DOHH2 (cell line): ENCODE measurements around the gene TWIST1.

ENCODE experiments used
- H3F3A ChIP-seq: fragments of 200-600 bp; sonication (generic), shearing (Covaris generic); 2 replicates; pipeline ENCODE4 v1.6.0; 2016; ENCODE audit warnings: antibody characterized with exemption, mild to moderate bottlenecking; ENCODE audit not compliant: control insufficient read depth, insufficient read depth
- H3K27ac ChIP-seq: fragments of 200-600 bp; sonication (generic); 2 replicates; pipeline ENCODE4 v1.5.1; 2014; ENCODE audit warnings: low read depth, mild to moderate bottlenecking, low read length, moderate library complexity
- H3K27me3 ChIP-seq: fragments of 200-600 bp; sonication (generic); 2 replicates; pipeline ENCODE4 v1.6.1; 2014; ENCODE audit warnings: mild to moderate bottlenecking, low read length, mixed read lengths; ENCODE audit not compliant: control insufficient read depth
- H3K36me3 ChIP-seq: fragments of 200-600 bp; sonication (generic); 2 replicates; pipeline ENCODE4 v1.6.1; 2014; ENCODE audit warnings: mild to moderate bottlenecking, low read length, moderate library complexity, mixed read lengths; ENCODE audit not compliant: control insufficient read depth
- H3K4me1 ChIP-seq: fragments of 200-600 bp; sonication (generic); 2 replicates; pipeline ENCODE4 v1.6.1; 2014; ENCODE audit warnings: mild to moderate bottlenecking, low read length, mixed read lengths; ENCODE audit not compliant: control insufficient read depth
- H3K4me2 ChIP-seq: fragments of 200-600 bp; sonication (generic); 2 replicates; pipeline ENCODE4 v1.6.0; 2014; ENCODE audit warnings: mild to moderate bottlenecking, low read length, moderate library complexity
- H3K4me3 ChIP-seq: fragments of 200-600 bp; sonication (generic); 2 replicates; pipeline ENCODE4 v1.5.1; 2014; ENCODE audit warnings: mild to moderate bottlenecking, low read length, mixed read lengths
- H3K79me2 ChIP-seq: fragments of 200-600 bp; sonication (generic); 2 replicates; pipeline ENCODE4 v1.6.1; 2014; ENCODE audit warnings: mild to moderate bottlenecking, low read length, mixed read lengths; ENCODE audit not compliant: control insufficient read depth
- H3K9me2 ChIP-seq: fragments of 200-600 bp; sonication (generic); replicated peaks from 2 replicates; pipeline ENCODE4 v1.6.1; 2014; ENCODE audit warnings: mild to moderate bottlenecking, low read length, mixed read lengths; ENCODE audit not compliant: control insufficient read depth
- H3K9me3 ChIP-seq: fragments of 200-600 bp; sonication (generic); 2 replicates; pipeline ENCODE4 v1.6.1; 2014; ENCODE audit warnings: antibody characterized with exemption, low read length, mixed read lengths; ENCODE audit not compliant: control insufficient read depth, insufficient read depth
- H4K20me1 ChIP-seq: fragments of 200-600 bp; sonication (generic); 2 replicates; pipeline ENCODE4 v1.6.0; 2014; ENCODE audit warnings: low read depth, mild to moderate bottlenecking, antibody characterized with exemption, low read length, moderate library complexity; ENCODE audit not compliant: control insufficient read depth, insufficient read depth
- EZH2phosphoT487 ChIP-seq: fragments of 200-600 bp; sonication (generic); IDR thresholded peaks from 2 replicates; pipeline ENCODE4 v1.6.1; 2017; ENCODE audit warnings: borderline replicate concordance, mild to moderate bottlenecking, antibody characterized with exemption, low read length, moderate library complexity, mixed read lengths
- TF ChIP-seq, protein P1 (sequence below): fragments of 200-600 bp; sonication (generic); IDR thresholded peaks from one replicate; pipeline ENCODE4 v1.5.1; 2014; ENCODE audit warnings: antibody characterized with exemption, mild to moderate bottlenecking, low read depth, low read length; ENCODE audit not compliant: poor library complexity, severe bottlenecking

TWIST1 gene

DNA sequence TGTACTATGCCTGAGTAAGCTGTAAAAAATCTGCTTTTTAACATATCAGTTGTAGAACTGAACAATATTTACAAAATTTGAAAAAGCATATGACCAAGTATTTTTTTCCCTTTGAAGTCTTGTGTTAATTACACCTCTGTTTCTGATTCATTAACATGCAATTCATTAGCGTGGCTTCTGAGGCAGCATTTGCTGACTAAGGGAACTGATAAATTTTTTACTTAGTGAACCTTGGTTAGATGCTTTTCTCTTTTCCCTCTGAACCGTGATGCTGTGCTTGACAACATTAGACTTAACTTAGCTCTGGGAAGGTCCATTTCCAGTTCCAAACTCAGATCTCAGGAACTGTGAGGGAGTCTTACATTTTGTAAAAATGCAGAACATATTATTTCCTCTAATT lies 28.1 kb downstream of the TWIST1 start:
- no peaks in the 10 kb centered on the region for H3K9me3 ChIP-seq
- no peaks in the 10 kb centered on the region for H3K9me2 ChIP-seq
- H3K36me3 ChIP-seq = no peaks in the 10 kb centered on the region
- no peaks in the 10 kb centered on the region for H3K79me2 ChIP-seq
- H3F3A ChIP-seq = no peaks in the 10 kb centered on the region
- H3K4me2 ChIP-seq = no peak overlapping the region
- no peaks in the 10 kb centered on the region for H3K4me1 ChIP-seq
- no peaks in the 10 kb centered on the region for H4K20me1 ChIP-seq
- no peak for TF ChIP-seq EZH2phosphoT487
- TF ChIP-seq, protein P1, sequence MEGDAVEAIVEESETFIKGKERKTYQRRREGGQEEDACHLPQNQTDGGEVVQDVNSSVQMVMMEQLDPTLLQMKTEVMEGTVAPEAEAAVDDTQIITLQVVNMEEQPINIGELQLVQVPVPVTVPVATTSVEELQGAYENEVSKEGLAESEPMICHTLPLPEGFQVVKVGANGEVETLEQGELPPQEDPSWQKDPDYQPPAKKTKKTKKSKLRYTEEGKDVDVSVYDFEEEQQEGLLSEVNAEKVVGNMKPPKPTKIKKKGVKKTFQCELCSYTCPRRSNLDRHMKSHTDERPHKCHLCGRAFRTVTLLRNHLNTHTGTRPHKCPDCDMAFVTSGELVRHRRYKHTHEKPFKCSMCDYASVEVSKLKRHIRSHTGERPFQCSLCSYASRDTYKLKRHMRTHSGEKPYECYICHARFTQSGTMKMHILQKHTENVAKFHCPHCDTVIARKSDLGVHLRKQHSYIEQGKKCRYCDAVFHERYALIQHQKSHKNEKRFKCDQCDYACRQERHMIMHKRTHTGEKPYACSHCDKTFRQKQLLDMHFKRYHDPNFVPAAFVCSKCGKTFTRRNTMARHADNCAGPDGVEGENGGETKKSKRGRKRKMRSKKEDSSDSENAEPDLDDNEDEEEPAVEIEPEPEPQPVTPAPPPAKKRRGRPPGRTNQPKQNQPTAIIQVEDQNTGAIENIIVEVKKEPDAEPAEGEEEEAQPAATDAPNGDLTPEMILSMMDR = no peak
- H3K27me3 ChIP-seq = no peaks in the 10 kb centered on the region
- H3K4me3 ChIP-seq = no peak overlapping the region
- H3K27ac ChIP-seq = no peak overlapping the region

DNA sequence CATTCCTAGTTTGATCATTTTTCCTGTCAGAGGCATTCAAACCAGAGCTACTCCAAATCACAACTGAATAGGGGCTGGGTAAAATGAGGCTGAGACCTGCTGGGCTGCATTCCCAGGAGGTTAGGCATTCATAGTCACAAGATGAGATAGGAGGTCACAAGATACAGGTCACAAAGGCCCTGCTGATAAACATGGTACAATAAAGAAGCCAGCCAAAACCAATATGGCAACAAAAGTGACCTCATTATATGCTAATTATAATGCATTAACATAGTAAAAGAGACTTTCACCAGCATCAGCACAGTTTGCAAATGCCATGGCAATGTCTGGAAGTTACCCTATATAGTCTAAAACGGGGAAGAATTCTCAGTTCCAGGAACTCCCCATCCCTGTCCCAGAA lies 37.3 kb downstream of the TWIST1 start:
- no peaks in the 10 kb centered on the region for H3K9me2 ChIP-seq
- H3F3A ChIP-seq = no peaks in the 10 kb centered on the region
- peaks cover 5% of the 10 kb centered on the region for H3K4me1 ChIP-seq
- H3K4me3 ChIP-seq = no peak overlapping the region
- H3K4me2 ChIP-seq = no peak overlapping the region
- no peaks in the 10 kb centered on the region for H3K9me3 ChIP-seq
- H3K36me3 ChIP-seq = no peaks in the 10 kb centered on the region
- H3K27ac ChIP-seq = no peak overlapping the region
- H4K20me1 ChIP-seq = no peaks in the 10 kb centered on the region
- H3K79me2 ChIP-seq = no peaks in the 10 kb centered on the region
- TF ChIP-seq, protein P1 = no peak
- H3K27me3 ChIP-seq = peaks cover 3% of the 10 kb centered on the region; the same call in 1 of the 2 replicates

DNA sequence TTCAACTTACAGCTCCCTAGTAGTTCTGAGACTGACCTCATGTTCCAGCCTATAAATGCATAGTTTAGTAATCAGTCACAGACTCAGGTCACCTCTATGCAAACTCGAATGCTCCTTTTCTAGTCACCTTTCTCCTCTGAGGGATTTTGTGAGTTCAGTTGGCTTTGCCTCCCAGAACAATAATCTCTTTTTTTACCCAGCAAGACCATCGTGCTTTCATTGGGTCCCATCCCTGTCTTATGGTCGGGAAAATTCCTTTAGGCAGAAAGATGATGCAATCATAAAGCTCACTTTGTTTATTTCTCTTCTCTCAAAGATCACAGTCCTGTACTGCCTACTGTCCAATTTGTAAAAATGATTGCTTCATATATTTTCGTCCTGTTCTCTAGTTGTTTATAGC lies 38.4 kb downstream of the TWIST1 start:
- Histone ChIP-seq H3K4me1 (peaks cover 5% of the 10 kb centered on the region), H3K9me2 (no peaks in the 10 kb centered on the region), H3K79me2 (no peaks in the 10 kb centered on the region), H3F3A (no peaks in the 10 kb centered on the region), H3K4me2 (no peak overlapping the region), H3K4me3 (no peak overlapping the region), H3K27me3 (peaks cover 3% of the 10 kb centered on the region; the same call in 1 of the 2 replicates), H4K20me1 (no peaks in the 10 kb centered on the region), H3K27ac (no peak overlapping the region), H3K36me3 (no peaks in the 10 kb centered on the region), H3K9me3 (no peaks in the 10 kb centered on the region)
- TF ChIP-seq, protein P1 = no peak
- no peak for TF ChIP-seq EZH2phosphoT487

DNA sequence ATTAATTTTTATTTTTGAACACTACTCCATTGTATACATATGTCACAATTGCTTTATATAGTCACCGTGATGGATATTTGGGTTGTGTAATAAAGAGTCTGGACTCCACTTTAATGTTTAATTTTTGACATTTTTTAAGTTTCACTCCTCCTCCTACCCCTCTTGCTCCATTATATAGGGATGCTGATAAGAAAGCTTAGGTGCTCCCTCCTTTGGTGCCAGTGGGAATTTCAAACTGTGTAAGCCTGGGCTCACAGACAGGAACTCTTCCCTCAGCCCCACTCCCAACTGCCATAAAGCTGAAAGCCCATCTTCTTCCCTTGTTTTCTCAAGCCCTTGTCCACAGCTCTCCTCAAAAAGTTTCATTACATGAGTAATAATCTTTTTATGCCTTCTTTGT lies 47.6 kb downstream of the TWIST1 start:
- no peak overlapping the region for H3K27ac ChIP-seq
- no peaks in the 10 kb centered on the region for H3F3A ChIP-seq
- no peaks in the 10 kb centered on the region for H4K20me1 ChIP-seq
- H3K36me3 ChIP-seq = no peaks in the 10 kb centered on the region
- no peaks in the 10 kb centered on the region; the same call in 1 of the 2 replicates for H3K9me3 ChIP-seq
- H3K27me3 ChIP-seq = no peaks in the 10 kb centered on the region
- H3K4me1 ChIP-seq = no peaks in the 10 kb centered on the region
- H3K79me2 ChIP-seq = no peaks in the 10 kb centered on the region
- TF ChIP-seq, protein P1 = no peak
- TF ChIP-seq EZH2phosphoT487 = no peak
- no peak overlapping the region for H3K4me2 ChIP-seq
- no peak overlapping the region for H3K4me3 ChIP-seq
- no peaks in the 10 kb centered on the region for H3K9me2 ChIP-seq
